ENCODE data around the gene DNHD1.

- TF ChIP-seq BHLHE40 (IDR thresholded peaks at IDR 0.05; ENCODE audit: borderline replicate concordance) (no peak), FOXM1 (IDR thresholded peaks at IDR 0.05; ENCODE audit: borderline replicate concordance) (no peak)
Observed at GRCh38 chr11:6554828-6555706, 58.0 kb downstream of the DNHD1 start.

All from HEK293T (cell line).